ENCODE measurements around the gene SLC22A3. TPM values are rescaled to one million over a fixed set of nuclear protein-coding genes. Genes with fewer than 3 reads are reported as not detected.

Gene SLC22A3
- total RNA-seq, 1 donor from 2014 or later = not detected

DNA sequence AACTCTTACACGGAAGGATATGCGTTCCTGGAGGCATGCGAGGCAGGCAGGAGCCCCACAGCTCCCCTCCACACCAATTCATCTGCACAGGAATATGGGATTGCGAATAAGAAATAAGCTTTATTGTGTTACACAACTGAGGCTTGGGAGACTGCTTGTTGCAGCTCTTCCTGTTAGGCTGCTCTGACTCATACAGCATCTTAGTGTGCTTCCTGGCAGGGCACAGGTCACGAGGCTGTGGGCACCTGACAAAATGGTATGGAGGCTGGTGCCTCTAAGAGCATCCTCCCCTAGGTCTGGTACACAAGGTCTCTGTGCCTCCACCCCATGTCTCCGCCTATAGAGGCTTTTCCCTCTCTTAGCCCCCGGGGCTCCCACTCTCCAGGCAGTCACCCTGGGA is 6.8 kb downstream of the SLC22A3 start:
- H3K27ac Mint-ChIP-seq = no peak overlapping the region
- TF ChIP-seq, protein P1, sequence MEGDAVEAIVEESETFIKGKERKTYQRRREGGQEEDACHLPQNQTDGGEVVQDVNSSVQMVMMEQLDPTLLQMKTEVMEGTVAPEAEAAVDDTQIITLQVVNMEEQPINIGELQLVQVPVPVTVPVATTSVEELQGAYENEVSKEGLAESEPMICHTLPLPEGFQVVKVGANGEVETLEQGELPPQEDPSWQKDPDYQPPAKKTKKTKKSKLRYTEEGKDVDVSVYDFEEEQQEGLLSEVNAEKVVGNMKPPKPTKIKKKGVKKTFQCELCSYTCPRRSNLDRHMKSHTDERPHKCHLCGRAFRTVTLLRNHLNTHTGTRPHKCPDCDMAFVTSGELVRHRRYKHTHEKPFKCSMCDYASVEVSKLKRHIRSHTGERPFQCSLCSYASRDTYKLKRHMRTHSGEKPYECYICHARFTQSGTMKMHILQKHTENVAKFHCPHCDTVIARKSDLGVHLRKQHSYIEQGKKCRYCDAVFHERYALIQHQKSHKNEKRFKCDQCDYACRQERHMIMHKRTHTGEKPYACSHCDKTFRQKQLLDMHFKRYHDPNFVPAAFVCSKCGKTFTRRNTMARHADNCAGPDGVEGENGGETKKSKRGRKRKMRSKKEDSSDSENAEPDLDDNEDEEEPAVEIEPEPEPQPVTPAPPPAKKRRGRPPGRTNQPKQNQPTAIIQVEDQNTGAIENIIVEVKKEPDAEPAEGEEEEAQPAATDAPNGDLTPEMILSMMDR (IDR thresholded peaks at IDR 0.05) = no peak
- ATAC-seq (ENCODE audit: low read depth) (no peak), DNase-seq (no peak)
- no peak overlapping the region for H3K4me3 Mint-ChIP-seq
- CTCF ChIA-PET = no interaction called here
- H3K27me3 Mint-ChIP-seq = peaks cover 23% of the 10 kb centered on the region
- H3K4me1 Mint-ChIP-seq = no peaks in the 10 kb centered on the region
- H3K9me3 Mint-ChIP-seq = no peaks in the 10 kb centered on the region
- intact Hi-C loops (cut with micrococcal nuclease) = no loop called here
- H3K36me3 Mint-ChIP-seq (ENCODE audit: low read depth) = no peaks in the 10 kb centered on the region
- POLR2A ChIA-PET = no interaction called here

DNA sequence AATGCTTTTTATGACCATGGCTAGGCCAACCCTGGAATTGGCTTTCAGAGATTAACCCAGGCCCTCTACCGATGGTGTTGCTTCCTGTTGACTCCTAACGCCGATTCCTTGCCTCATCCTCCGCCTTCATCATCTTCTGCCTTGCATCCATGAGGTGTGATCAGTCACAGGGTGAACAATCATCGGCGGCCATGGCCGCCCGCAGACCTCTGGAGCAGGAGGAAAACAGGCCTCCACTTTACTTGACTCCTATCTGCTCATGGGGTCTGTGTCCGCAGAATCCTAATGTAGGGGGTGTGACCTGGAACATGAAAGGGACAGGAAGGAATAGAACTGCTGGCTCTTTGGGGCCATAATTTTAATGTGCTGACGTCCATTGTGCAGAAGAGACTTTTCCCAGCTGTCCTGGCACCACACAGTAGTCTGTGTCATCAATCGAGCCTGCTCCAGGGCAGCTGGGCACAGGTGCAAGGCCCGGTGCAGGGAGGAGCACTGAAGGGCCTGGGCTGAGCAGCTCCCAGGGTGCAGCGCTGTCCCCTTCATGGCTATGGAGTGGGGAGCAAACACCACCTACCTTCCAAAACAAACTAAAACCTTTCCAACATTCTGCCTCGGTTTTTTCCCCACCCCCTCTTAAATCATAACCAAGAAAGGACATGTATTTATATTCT is 8.0 kb downstream of the SLC22A3 start:
- Mint-ChIP-seq H3K9me3 (no peaks in the 10 kb centered on the region), H3K4me3 (no peak overlapping the region), H3K4me1 (no peaks in the 10 kb centered on the region), H3K27me3 (peaks cover 19% of the 10 kb centered on the region), H3K27ac (no peak overlapping the region), H3K36me3 (ENCODE audit: low read depth) (no peaks in the 10 kb centered on the region)
- DNase-seq (no peak), ATAC-seq (ENCODE audit: low read depth) (no peak)
- intact Hi-C loops (cut with micrococcal nuclease) = no loop called here
- TF ChIP-seq, protein P1 (IDR thresholded peaks at IDR 0.05) = no peak
- ChIA-PET POLR2A (no interaction called here), CTCF (no interaction called here)

DNA sequence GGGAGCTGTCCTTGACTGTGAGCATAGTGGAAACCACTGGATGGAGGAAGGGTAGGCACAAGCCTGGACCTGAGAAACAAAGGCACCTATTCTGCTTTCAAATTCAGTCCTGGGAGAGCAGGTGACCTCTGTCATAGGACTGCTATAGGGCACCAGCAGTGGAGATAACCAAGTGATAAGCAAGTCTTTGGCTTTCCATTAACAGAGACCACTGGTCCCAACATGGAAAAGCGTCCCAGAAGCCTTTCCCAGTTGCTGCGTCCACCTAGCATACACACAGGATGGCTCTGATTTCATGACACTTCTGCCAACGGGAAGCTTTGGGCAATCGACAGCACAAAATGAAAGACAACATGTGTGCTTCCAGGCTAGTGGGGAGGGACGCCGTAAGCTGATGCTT is 8.9 kb downstream of the SLC22A3 start:
- Mint-ChIP-seq H3K36me3 (ENCODE audit: low read depth) (no peaks in the 10 kb centered on the region), H3K4me1 (no peaks in the 10 kb centered on the region), H3K9me3 (no peaks in the 10 kb centered on the region), H3K27me3 (peaks cover 21% of the 10 kb centered on the region), H3K27ac (no peak overlapping the region), H3K4me3 (no peak overlapping the region)
- intact Hi-C loops (cut with micrococcal nuclease) = no loop called here
- ChIA-PET POLR2A (no interaction called here), CTCF (no interaction called here)
- TF ChIP-seq, protein P1 (IDR thresholded peaks at IDR 0.05) = no peak
- no peak for ATAC-seq (ENCODE audit: low read depth)
- DNase-seq = no peak

DNA sequence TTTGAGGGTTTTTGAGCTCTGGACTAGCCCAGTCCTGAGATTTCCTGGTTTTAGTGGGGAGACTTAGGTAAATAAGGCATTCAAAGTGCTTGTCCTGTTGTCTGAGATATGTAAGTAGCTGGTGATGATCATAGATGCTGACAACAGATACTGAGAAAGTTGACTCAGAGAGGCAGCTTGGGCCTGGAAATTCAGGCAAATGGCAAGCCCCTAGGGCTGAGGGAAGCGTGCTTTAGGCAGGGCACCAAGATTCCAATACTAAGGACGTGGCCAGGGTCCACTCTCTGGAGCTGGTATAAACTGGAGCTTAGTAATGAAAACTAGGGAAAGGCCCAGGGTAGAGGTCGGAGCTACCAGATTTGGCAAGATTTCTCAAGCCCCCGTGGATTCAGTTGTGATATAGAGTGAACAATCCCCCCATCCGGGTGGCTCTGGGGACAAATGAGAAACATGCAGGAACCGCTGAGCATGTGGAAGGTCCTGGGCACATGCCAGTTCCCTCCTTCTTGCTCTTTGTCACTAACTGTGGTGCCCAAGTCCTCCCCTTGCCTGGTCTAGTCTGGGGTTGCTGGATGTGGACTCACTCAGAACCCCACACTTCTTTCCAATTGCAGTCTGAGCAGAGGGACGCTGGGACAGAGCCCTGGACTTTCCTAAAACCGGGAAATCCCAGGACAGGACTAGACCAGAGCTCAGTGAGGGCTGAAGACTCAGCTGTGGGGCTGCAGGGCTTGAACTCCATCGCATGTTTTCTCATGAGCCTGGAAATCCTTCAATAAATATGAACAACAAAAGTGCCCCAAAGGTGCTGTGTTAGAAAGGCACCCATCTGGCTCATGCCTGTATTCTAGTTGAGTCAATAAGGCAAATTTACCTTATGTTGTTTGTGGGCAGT is 10.3 kb downstream of the SLC22A3 start:
- ChIA-PET POLR2A (no interaction called here), CTCF (no interaction called here)
- ATAC-seq (ENCODE audit: low read depth) = no peak
- H3K4me3 Mint-ChIP-seq = no peak overlapping the region
- peaks cover 16% of the 10 kb centered on the region for H3K27me3 Mint-ChIP-seq
- no peaks in the 10 kb centered on the region for H3K36me3 Mint-ChIP-seq (ENCODE audit: low read depth)
- TF ChIP-seq, protein P1 (IDR thresholded peaks at IDR 0.05) = no peak
- H3K9me3 Mint-ChIP-seq = no peaks in the 10 kb centered on the region
- intact Hi-C loops (cut with micrococcal nuclease) = no loop called here
- H3K27ac Mint-ChIP-seq = no peak overlapping the region
- no peak for DNase-seq
- no peaks in the 10 kb centered on the region for H3K4me1 Mint-ChIP-seq

DNA sequence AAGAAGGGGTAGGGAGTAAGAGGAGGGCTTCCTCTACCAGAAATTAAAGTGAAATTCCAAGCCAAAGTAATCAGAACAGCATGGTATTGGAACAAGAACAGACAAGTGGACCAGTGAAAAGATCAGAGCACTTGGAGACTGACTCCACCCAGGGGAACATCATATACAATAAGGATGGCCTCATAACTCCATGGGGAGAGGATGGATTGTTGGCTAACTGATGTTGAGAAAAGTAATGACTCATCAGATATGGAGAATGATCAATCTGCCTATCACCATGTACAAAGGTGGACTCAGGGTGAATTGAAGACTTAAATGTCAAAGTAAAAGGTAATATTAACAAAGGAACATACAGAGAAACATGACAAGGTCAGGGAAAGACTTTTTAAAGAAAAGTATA is 12.8 kb downstream of the SLC22A3 start:
- Mint-ChIP-seq H3K4me1 (no peaks in the 10 kb centered on the region), H3K9me3 (no peaks in the 10 kb centered on the region), H3K4me3 (no peak overlapping the region), H3K27ac (no peak overlapping the region), H3K27me3 (peaks cover 14% of the 10 kb centered on the region), H3K36me3 (ENCODE audit: low read depth) (no peaks in the 10 kb centered on the region)
- POLR2A ChIA-PET = no interaction called here
- ATAC-seq (ENCODE audit: low read depth) (no peak), DNase-seq (no peak)
- TF ChIP-seq, protein P1 (IDR thresholded peaks at IDR 0.05) = no peak
- intact Hi-C loops (cut with micrococcal nuclease) = no loop called here
- CTCF ChIA-PET = no interaction called here
